D721Med (cell line): ENCODE data around the gene CPSF6.

Source experiments
- DNase-seq: peaks from one replicate; pipeline ENCODE4 v3.0.0; 2011; ENCODE audit warnings: low spot score; ENCODE audit not compliant: insufficient read length
- FAIRE-seq: peaks from 2 replicates; lab custom pipeline; 2011; peaks lifted over from hg19 to GRCh38; lab: Jason Lieb, UNC
- CTCF ChIP-seq: IDR thresholded peaks from 2 replicates; pipeline ENCODE4 v1.5.1; 2012; ENCODE audit warnings: mild to moderate bottlenecking, control low read depth; ENCODE audit not compliant: insufficient read depth; ENCODE audit errors: missing control alignments

The CPSF6 gene

GRCh38 chr12:69243099-69244084 lies 4.0 kb downstream of the CPSF6 start:
- DNase-seq (no peak), FAIRE-seq (no peak)
- TF ChIP-seq CTCF, result no peak

GRCh38 chr12:69247268-69248018 lies 8.1 kb downstream of the CPSF6 start:
- DNase-seq (no peak), FAIRE-seq (no peak)
- no peak for TF ChIP-seq CTCF

GRCh38 chr12:69252033-69252432 lies 12.7 kb downstream of the CPSF6 start:
- FAIRE-seq (no peak), DNase-seq (no peak)
- TF ChIP-seq CTCF, result no peak

GRCh38 chr12:69254046-69254445 lies 14.7 kb downstream of the CPSF6 start:
- FAIRE-seq (peak; percentile 51), DNase-seq (no peak)
- TF ChIP-seq CTCF, result peak; percentile 46

- no peak for DNase-seq
- FAIRE-seq, result no peak
- TF ChIP-seq CTCF, result no peak
These were observed 15.5 kb downstream of the CPSF6 start for GRCh38 chr12:69254862-69255261.

GRCh38 chr12:69258655-69259054 lies 19.3 kb downstream of the CPSF6 start:
- no peak for FAIRE-seq
- no peak for TF ChIP-seq CTCF
- no peak for DNase-seq
